PC-9 (cell line): ENCODE data around the gene GAL3ST2.

Source experiments
- CTCF ChIP-seq: fragments of 200-600 bp; sonication (generic); conservative IDR thresholded peaks from 2 replicates; pipeline ENCODE4 v1.6.1; 2017; ENCODE audit warnings: mixed run types, antibody characterized with exemption, mild to moderate bottlenecking, moderate library complexity
- EZH2 ChIP-seq: fragments of 200-600 bp; sonication (generic); IDR thresholded peaks from 2 replicates; pipeline ENCODE4 v1.8.0; 2017; ENCODE audit warnings: antibody characterized with exemption, low read depth

- TF ChIP-seq CTCF (no peak), EZH2 (no peak)
These were observed 45.6 kb downstream of the GAL3ST2 start for GRCh38 chr2:241822264-241822623.
